Gastrocnemius medialis (tissue), 4 donors: ENCODE results near the gene RALGAPA1. TPM values are rescaled to one million over a fixed set of nuclear protein-coding genes. Genes with fewer than 3 reads are reported as not detected.

Experiments used
- ATAC-seq, 2 donors: fragments of 150-250 bp; one replicate each; pipeline ENCODE4 v1.9.1; 2016
- DNase-seq, 2 donors: peaks; one replicate each; pipeline ENCODE4 v3.0.0-alpha.2; 2019
- H3K27ac ChIP-seq, 4 donors: fragments of 200-600 bp; sonication (generic); 1 replicate in 1 of 4; 2 replicates in 3 of 4; pipeline ENCODE4 v1.5.1; 2016 to 2018; ENCODE audit warnings: mild to moderate bottlenecking in 2 of 4, moderate library complexity in 1 of 4
- H3K27me3 ChIP-seq, 3 donors: fragments of 200-600 bp; sonication (generic) in 2 of 3; 1 replicate in 1 of 3; 2 replicates in 2 of 3; pipeline versions ENCODE4 v1.5.1 to v1.6.0; 2016 to 2019; ENCODE audit warnings: mild to moderate bottlenecking in 1 of 3, moderate library complexity in 1 of 3
- H3K36me3 ChIP-seq, 2 donors: fragments of 200-600 bp; sonication (generic) in 1 of 2; one replicate each; pipeline ENCODE4 v1.5.1; 2017 to 2018
- H3K4me1 ChIP-seq, 2 donors: fragments of 200-600 bp; sonication (generic) in 1 of 2; one replicate each; pipeline ENCODE4 v1.5.1; 2016 to 2017; ENCODE audit warnings: mild to moderate bottlenecking in 2 of 2
- H3K4me3 ChIP-seq, 4 donors: fragments of 200-600 bp; sonication (generic) in 3 of 4; 1 replicate in 1 of 4; 2 replicates in 3 of 4; pipeline ENCODE4 v1.5.1; 2016 to 2019; ENCODE audit warnings: mild to moderate bottlenecking in 2 of 4
- H3K9me3 ChIP-seq, 3 donors: fragments of 200-600 bp; sonication (generic) in 2 of 3; 1 replicate in 1 of 3; 2 replicates in 2 of 3; pipeline ENCODE4 v1.5.1; 2016 to 2019
- CTCF ChIP-seq, 5 experiments: fragments of 450-650 bp in 3 of 5; fragments of 200-600 bp in 2 of 5; sonication (generic) in 2 of 5; IDR thresholded peaks in 4 of 5; conservative IDR thresholded peaks in 1 of 5; 1 replicate in 4 of 5; 2 replicates in 1 of 5; pipeline ENCODE4 v1.5.1; 2016 to 2019; ENCODE audit warnings: antibody characterized with exemption in 5 of 5, mild to moderate bottlenecking in 3 of 5, moderate library complexity in 3 of 5
- POLR2A ChIP-seq, 2 donors: fragments of 450-650 bp; IDR thresholded peaks; one replicate each; pipeline ENCODE4 v1.6.1; 2017; ENCODE audit warnings: antibody characterized with exemption in 2 of 2, mild to moderate bottlenecking in 2 of 2, moderate library complexity in 2 of 2
- in situ Hi-C, 4 donors: fragments of 200-750 bp; cut with MboI; loops; one replicate each; pipeline versions ENCODE4 v1.15.0 to v1.8.0; 2017; ENCODE audit warnings: low sequenced_read_pairs in 4 of 4
- intact Hi-C: fragments of 100-400 bp; cut with DNase I; formaldehyde crosslinking; loops from one replicate; pipeline ENCODE4 v1.15.1; 2023; ENCODE audit warnings: low total_unique reads
- total RNA-seq, 4 donors: library from RNA; depleted of rRNA; stranded (reverse); fragments of >200 nt; gene quantifications; one replicate each; pipeline versions ENCODE4 v1.1.0 to v1.2.3, GENCODE V29; 2016

Gene RALGAPA1
- total RNA-seq, 4 donors from 2014 or later: 26.0 to 55.9 (median 30.2) TPM

- no peaks in the 10 kb centered on the region for H3K4me1 ChIP-seq
- DNase-seq (no peak), ATAC-seq (no peak)
- no peak overlapping the region for H3K27ac ChIP-seq
- no peaks in the 10 kb centered on the region for H3K9me3 ChIP-seq
- intact Hi-C loops (no loop called here), in situ Hi-C loops (no loop called here)
- H3K4me3 ChIP-seq: no peak overlapping the region
- TF ChIP-seq CTCF (IDR thresholded peaks at IDR 0.05 in 4 of 5, conservative IDR thresholded peaks at IDR 0.05 in 1 of 5): no peak
- TF ChIP-seq POLR2A (IDR thresholded peaks at IDR 0.05): no peak
- H3K27me3 ChIP-seq: no peaks in the 10 kb centered on the region
- H3K36me3 ChIP-seq: peaks cover 0 to 7% of the 10 kb centered on the region in 2 donors
Measured at GRCh38 chr14:35553808-35554207, 255.3 kb downstream of the RALGAPA1 start.

GRCh38 chr14:35551081-35551480 is 258.0 kb downstream of the RALGAPA1 start:
- H3K4me1 ChIP-seq: no peaks in the 10 kb centered on the region
- no peak for ATAC-seq
- peaks cover 0 to 14% of the 10 kb centered on the region in 2 donors for H3K36me3 ChIP-seq
- H3K4me3 ChIP-seq: no peak overlapping the region
- H3K27ac ChIP-seq: no peak overlapping the region
- H3K9me3 ChIP-seq: no peaks in the 10 kb centered on the region
- in situ Hi-C loops (no loop called here), intact Hi-C loops (no loop called here)
- no peak for DNase-seq
- no peaks in the 10 kb centered on the region for H3K27me3 ChIP-seq
- TF ChIP-seq POLR2A (IDR thresholded peaks at IDR 0.05) (no peak), CTCF (IDR thresholded peaks at IDR 0.05 in 4 of 5, conservative IDR thresholded peaks at IDR 0.05 in 1 of 5) (no peak)

- no peak for ATAC-seq
- H3K27ac ChIP-seq: no peak overlapping the region
- H3K27me3 ChIP-seq: no peaks in the 10 kb centered on the region
- no peaks in the 10 kb centered on the region for H3K9me3 ChIP-seq
- no peak for DNase-seq
- TF ChIP-seq POLR2A (IDR thresholded peaks at IDR 0.05): no peak
- TF ChIP-seq CTCF (IDR thresholded peaks at IDR 0.05 in 4 of 5, conservative IDR thresholded peaks at IDR 0.05 in 1 of 5): no peak
- in situ Hi-C loops: no loop called here
- H3K36me3 ChIP-seq: peaks cover 0 to 14% of the 10 kb centered on the region in 2 donors
- no peak overlapping the region for H3K4me3 ChIP-seq
- intact Hi-C loops: no loop called here
- H3K4me1 ChIP-seq: no peaks in the 10 kb centered on the region
Measured at GRCh38 chr14:35549551-35549950, 259.5 kb downstream of the RALGAPA1 start.

- Histone ChIP-seq H3K27ac (no peak overlapping the region), H3K27me3 (no peaks in the 10 kb centered on the region), H3K9me3 (no peaks in the 10 kb centered on the region), H3K4me3 (no peak overlapping the region), H3K4me1 (no peaks in the 10 kb centered on the region), H3K36me3 (no peaks in the 10 kb centered on the region)
- DNase-seq (no peak), ATAC-seq (no peak)
- TF ChIP-seq CTCF (IDR thresholded peaks at IDR 0.05 in 4 of 5, conservative IDR thresholded peaks at IDR 0.05 in 1 of 5) (no peak), POLR2A (IDR thresholded peaks at IDR 0.05) (no peak)
- intact Hi-C loops: no loop called here
- in situ Hi-C loops: no loop called here
Measured at GRCh38 chr14:35543006-35543405, 266.1 kb downstream of the RALGAPA1 start.

GRCh38 chr14:35539969-35540368 is 269.1 kb downstream of the RALGAPA1 start:
- Histone ChIP-seq H3K4me1 (peaks cover 2 to 6% of the 10 kb centered on the region in 2 donors), H3K27ac (no peak overlapping the region), H3K36me3 (no peaks in the 10 kb centered on the region), H3K27me3 (peaks cover 2 to 8% (median 7%) of the 10 kb centered on the region in 3 donors), H3K9me3 (no peaks in the 10 kb centered on the region), H3K4me3 (no peak overlapping the region)
- ATAC-seq (no peak), DNase-seq (no peak)
- in situ Hi-C loops (no loop called here), intact Hi-C loops (no loop called here)
- TF ChIP-seq POLR2A (IDR thresholded peaks at IDR 0.05): no peak
- no peak for TF ChIP-seq CTCF (IDR thresholded peaks at IDR 0.05 in 4 of 5, conservative IDR thresholded peaks at IDR 0.05 in 1 of 5)
